Measurements from ENCODE around the gene C11orf21.

The C11orf21 gene

DNA sequence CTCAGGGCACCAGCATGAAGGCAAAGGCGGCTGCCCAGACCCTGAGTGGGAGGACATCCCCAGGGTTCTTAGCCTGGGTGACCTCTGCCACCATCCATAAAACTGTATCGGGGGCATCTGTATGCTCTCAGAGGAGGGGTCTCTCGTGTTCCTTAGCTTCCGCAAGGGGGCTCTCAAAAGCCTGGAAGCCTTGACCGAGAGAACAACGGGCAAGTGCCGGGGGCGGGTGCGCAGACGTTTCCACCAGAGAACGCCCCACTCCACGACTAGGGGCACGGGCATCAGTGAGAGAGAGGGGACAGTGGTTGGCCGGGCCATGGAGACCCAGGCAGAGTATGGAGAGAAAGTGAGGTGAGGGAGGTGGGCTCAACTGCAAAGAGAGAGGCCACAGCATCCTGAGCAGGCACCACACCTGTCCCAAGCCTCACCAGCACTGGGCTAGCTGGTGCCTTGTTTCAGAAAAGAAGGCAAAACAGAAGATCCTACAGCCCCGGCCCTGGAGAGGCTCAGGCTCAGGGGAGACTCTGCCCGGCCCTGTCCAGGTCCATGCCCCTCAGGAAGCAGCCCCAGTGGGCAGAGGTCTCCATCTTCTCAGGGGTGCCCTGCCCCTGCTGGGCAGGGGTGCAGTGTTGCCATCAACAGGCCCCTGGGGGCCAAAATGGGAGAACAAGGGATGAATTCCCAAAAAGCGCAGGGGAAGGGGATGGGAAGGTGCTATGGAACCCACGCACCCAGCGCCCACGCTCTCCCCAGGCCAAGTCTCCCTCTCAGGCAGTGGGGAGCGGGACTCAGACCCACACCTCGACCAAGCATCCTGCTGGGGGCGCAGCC lies 6.0 kb upstream of the C11orf21 start:
- no peak for DNase-seq

GRCh38 chr11:2306877-2307500 lies 5.3 kb upstream of the C11orf21 start:
- DNase-seq = no peak

DNA sequence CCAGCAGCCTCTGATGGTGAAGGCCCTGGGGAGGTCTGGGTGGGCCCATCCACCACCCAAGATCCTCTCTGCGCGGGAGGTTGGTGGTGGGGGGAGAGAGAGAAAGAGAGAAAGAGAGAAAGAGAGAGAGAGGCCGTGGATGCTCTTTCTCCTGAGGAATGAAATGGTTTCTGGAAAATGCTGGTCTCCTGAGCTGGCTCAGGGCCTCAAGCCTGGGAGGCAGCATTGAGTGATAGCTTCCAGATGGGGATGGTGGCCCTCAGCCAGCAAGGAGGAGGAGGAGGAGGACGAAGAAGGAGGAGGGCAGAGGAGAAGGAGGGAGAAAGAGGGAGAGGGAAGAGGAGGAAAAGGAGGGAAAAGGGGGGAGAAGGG lies 4.7 kb upstream of the C11orf21 start:
- DNase-seq = no peak

- DNase-seq = no peak
Measured at GRCh38 chr11:2305788-2306451, 4.2 kb upstream of the C11orf21 start.

- no peak for DNase-seq
Measured at GRCh38 chr11:2305140-2305778, 3.5 kb upstream of the C11orf21 start.

DNA sequence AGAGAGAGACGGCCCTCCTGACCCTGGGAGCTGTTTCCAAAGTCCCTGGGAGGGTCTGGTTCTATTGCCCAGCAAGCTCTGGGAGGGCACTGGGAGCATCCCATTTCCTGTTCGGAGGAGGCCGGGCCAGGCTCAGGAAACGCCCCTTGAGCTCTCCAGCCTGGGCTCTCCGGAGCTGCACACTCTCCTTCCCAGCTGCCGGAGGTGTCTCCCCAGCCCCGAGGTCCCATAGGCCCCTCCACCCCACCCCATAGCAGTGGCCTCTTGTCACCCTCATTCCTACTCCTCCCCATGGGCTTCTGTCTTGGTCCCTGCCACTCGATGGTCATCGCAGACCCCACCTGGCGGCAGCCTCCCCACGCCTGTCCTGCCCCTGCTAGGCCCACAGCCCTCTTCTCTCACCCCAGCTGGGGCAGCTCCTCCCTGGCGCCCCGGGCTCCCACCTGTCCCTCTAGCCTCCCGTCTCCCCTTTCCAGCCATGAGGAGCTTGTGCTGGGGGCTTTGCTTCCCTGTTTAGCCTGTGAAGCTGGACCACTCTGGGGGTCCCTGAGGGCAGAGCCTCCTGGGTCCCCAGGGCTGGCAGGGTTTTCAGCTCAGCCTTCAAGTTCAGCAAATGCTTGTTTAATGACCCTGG lies 2.9 kb upstream of the C11orf21 start:
- no peak for DNase-seq

DNA sequence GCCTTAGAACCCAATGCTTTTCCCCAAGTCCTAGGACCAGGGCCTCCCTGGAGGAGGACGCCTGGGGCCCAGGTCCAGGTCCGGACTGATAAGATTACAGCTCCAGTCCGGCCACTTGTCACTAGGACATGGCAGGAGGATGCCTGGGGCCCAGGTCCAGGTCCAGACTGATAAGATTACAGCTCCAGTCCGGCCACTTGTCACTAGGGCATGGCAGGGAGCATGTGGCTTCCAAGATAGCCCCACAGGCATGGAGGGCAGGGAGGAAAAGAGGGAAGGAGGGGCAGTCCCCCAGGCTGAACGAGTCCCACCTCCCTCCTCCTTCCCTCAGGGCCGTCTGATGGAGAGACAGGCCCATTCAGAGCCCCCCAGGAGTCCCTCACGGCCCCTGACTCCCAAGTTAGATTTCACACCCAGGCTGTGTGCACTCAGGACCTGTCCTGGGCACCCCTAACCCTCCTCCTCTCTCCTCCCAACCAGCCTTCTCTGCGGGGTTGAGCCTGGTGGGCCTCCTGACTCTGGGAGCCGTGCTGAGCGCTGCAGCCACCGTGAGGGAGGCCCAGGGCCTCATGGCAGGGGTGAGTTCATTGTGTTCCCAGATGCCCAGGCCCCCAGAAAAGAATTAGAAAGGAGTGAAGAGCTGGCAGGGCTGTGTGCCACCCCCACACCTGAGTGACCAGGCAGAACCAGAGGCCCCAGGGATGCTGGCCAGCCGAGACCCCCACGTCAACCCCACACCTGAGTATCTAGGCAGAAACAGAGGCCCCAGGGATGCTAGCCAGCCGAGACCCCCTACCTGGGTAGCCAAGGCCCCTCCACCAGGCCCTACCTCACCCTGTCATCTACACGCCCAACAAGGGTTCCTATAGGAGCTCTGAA lies 2.1 kb upstream of the C11orf21 start:
- no peak for DNase-seq

DNA sequence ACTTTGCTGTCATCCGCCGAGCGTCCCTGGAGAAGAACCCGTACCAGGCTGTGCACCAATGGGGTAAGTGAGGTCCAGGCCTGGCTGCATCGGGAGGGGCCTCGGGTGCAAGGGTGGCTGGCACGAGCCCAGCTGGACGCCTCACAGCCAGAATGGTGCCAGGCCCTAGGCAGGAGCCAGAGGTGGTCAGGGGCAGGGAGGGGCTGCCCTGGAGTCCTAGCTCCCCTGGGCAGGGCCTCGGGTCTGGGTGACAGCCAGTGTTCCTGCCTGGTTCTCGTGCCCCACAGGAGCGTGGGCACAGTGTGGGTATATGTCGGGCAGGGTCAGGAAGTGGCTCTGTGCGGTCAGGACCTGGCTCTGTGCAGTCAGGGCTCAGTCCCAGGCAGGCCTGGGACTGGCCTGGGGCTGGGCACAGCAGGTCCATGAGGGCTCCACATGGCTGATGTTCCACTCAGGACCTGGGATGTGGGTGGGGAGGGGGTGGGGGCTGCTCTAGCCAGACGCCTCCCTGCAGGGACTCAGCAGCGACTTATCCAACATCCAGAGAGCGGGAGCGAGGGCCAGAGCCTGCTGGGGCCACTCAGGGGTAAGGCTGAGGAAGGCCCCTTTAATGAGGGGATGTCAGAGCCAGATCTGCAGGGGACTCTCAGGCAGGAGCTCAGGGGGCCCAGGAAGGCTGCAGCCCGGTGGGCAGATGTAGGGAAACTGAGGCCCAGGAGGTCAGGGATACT lies 1.3 kb upstream of the C11orf21 start:
- DNase-seq = no peak

GRCh38 chr11:2302306-2302895 lies 683 bp upstream of the C11orf21 start:
- DNase-seq = no peak

- no peak for DNase-seq
Measured at GRCh38 chr11:2300936-2301630, 635 bp downstream of the C11orf21 start.

- no peak for DNase-seq
Measured at GRCh38 chr11:2300290-2300935, 1.3 kb downstream of the C11orf21 start.

- DNase-seq = no peak
Measured at GRCh38 chr11:2299773-2300172, 1.9 kb downstream of the C11orf21 start.

GRCh38 chr11:2298795-2299761 lies 2.6 kb downstream of the C11orf21 start:
- DNase-seq = no peak

DNA sequence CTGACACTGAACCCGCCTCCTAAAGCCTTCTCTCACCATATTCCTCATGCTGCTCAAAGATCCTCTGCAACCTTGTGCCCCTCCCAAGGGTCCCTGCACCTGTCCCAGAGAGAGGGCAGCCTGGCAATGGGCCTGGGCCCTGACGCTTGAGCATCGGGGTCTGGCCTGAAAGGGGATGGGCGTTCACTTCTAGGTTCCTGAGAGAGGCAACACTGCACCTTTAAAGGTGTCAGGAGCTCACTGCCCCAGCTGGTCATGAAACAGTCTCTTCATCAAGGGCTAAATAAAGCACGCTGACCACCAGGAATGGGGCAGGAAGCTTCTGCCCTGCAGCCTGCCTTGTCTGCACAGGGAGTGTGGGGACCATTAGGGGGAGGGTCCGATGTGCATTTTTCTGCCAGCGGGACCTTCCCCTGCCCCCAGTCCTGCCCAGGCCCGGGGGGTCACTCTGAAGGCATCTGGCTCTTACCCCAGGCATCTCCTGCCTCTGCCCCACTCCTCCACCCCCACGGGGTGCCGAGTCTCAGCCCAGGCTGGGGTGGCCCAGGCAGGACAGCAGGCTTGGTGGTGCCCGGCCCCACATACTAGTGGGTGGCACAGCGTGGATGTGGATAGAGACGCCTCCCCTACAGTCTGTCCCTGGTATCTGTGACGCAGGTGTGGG lies 3.5 kb downstream of the C11orf21 start:
- no peak for DNase-seq

GRCh38 chr11:2297623-2298030 lies 4.1 kb downstream of the C11orf21 start:
- no peak for DNase-seq

GRCh38 chr11:2296913-2297622 lies 4.7 kb downstream of the C11orf21 start:
- no peak for DNase-seq

All from KG1 (cell line).